Lower leg skin (tissue), 3 donors: ENCODE data around the gene RPTOR.

Experiments
- POLR2A ChIP-seq, 2 donors: fragments of 450-650 bp; IDR thresholded peaks; one replicate each; pipeline ENCODE4 v1.6.1; 2016 to 2017; ENCODE audit warnings: antibody characterized with exemption in 2 of 2, mild to moderate bottlenecking in 1 of 2, moderate library complexity in 1 of 2
- TF ChIP-seq, protein P1 (sequence below), 3 donors: fragments of 450-650 bp; IDR thresholded peaks; one replicate each; pipeline ENCODE4 v1.5.1; 2016; ENCODE audit warnings: antibody characterized with exemption in 3 of 3, mild to moderate bottlenecking in 3 of 3, moderate library complexity in 2 of 3

- TF ChIP-seq POLR2A (IDR thresholded peaks at IDR 0.05), result no peak
- TF ChIP-seq, protein P1, sequence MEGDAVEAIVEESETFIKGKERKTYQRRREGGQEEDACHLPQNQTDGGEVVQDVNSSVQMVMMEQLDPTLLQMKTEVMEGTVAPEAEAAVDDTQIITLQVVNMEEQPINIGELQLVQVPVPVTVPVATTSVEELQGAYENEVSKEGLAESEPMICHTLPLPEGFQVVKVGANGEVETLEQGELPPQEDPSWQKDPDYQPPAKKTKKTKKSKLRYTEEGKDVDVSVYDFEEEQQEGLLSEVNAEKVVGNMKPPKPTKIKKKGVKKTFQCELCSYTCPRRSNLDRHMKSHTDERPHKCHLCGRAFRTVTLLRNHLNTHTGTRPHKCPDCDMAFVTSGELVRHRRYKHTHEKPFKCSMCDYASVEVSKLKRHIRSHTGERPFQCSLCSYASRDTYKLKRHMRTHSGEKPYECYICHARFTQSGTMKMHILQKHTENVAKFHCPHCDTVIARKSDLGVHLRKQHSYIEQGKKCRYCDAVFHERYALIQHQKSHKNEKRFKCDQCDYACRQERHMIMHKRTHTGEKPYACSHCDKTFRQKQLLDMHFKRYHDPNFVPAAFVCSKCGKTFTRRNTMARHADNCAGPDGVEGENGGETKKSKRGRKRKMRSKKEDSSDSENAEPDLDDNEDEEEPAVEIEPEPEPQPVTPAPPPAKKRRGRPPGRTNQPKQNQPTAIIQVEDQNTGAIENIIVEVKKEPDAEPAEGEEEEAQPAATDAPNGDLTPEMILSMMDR (IDR thresholded peaks at IDR 0.05), result no peak
Observed at GRCh38 chr17:80816241-80817103, 271.8 kb downstream of the RPTOR start.
